AG08395 (cell line): Measurements from ENCODE around the gene NIPA2.
A peak's percentile ranks its signal among the peaks of the same experiment; 100 is the strongest.
"Not testable (repeated sequence)": the region's sequence is repeated elsewhere in the genome, so short reads cannot be mapped to it uniquely, and the experiment has no call there.

Experiments used
- DNase-seq: peaks from one replicate; pipeline ENCODE4 v3.0.0; 2012; ENCODE audit warnings: mixed read lengths, low spot score

NIPA2 gene

GRCh38 chr15:22838292-22839042 is at the start of gene NIPA2:
Gene NIPA2, plus strand, starts transcription at chr15:22838666. Its CDS starts 13,066 bp downstream, at chr15:22851732.
- peak; percentile 98 for DNase-seq

GRCh38 chr15:22794063-22794462 is 44.4 kb upstream of the NIPA2 start:
- DNase-seq = no peak

GRCh38 chr15:22794621-22795167 is 43.8 kb upstream of the NIPA2 start:
- no peak for DNase-seq

- DNase-seq = no peak
These were observed 43.0 kb upstream of the NIPA2 start for GRCh38 chr15:22795206-22796063.

GRCh38 chr15:22796079-22796478 is 42.4 kb upstream of the NIPA2 start:
- no peak for DNase-seq

- no peak for DNase-seq
These were observed 38.6 kb upstream of the NIPA2 start for GRCh38 chr15:22799902-22800301.

- DNase-seq = not testable (repeated sequence)
These were observed 35.5 kb upstream of the NIPA2 start for GRCh38 chr15:22803006-22803405.

- no peak for DNase-seq
These were observed 32.3 kb upstream of the NIPA2 start for GRCh38 chr15:22806156-22806555.

- DNase-seq = no peak
These were observed 31.8 kb upstream of the NIPA2 start for GRCh38 chr15:22806664-22807063.

- DNase-seq = not testable (repeated sequence)
These were observed 30.6 kb upstream of the NIPA2 start for GRCh38 chr15:22807831-22808230.

- no peak for DNase-seq
These were observed 30.2 kb upstream of the NIPA2 start for GRCh38 chr15:22808240-22808639.

GRCh38 chr15:22808761-22809280 is 29.6 kb upstream of the NIPA2 start:
- DNase-seq = no peak

GRCh38 chr15:22810033-22810852 is 28.2 kb upstream of the NIPA2 start:
- no peak for DNase-seq

- DNase-seq = no peak
These were observed 27.6 kb upstream of the NIPA2 start for GRCh38 chr15:22810853-22811338.

GRCh38 chr15:22811640-22812039 is 26.8 kb upstream of the NIPA2 start:
- DNase-seq = peak; percentile 39

- DNase-seq = no peak
These were observed 24.6 kb upstream of the NIPA2 start for GRCh38 chr15:22813844-22814243.

- no peak for DNase-seq
These were observed 22.7 kb upstream of the NIPA2 start for GRCh38 chr15:22815766-22816165.

- DNase-seq = no peak
These were observed 18.8 kb upstream of the NIPA2 start for GRCh38 chr15:22819651-22820050.

GRCh38 chr15:22823495-22824128 is 14.9 kb upstream of the NIPA2 start:
- no peak for DNase-seq

GRCh38 chr15:22827125-22827524 is 11.3 kb upstream of the NIPA2 start:
- DNase-seq = no peak

- no peak for DNase-seq
These were observed 7.0 kb upstream of the NIPA2 start for GRCh38 chr15:22831473-22831872.
